Measurements from ENCODE around the gene RAB7B.

GRCh38 chr1:206050655-206051235, 47.5 kb upstream of the RAB7B start:
- TF ChIP-seq CTCF (IDR thresholded peaks at IDR 0.05) (no peak), EP300 (IDR thresholded peaks at IDR 0.05) (no peak)
